Measurements from ENCODE around the gene ADCYAP1R1.

The ADCYAP1R1 gene

GRCh38 chr7:31020652-31021051, 31.5 kb upstream of the ADCYAP1R1 start:
- no peak for TF ChIP-seq CTCF (IDR thresholded peaks at IDR 0.05)
- no peak overlapping the region for H3K4me3 ChIP-seq
- H3K9me3 ChIP-seq, result no peaks in the 10 kb centered on the region
- peaks cover 0 to 5% of the 10 kb centered on the region in 2 donors for H3K27me3 ChIP-seq
- intact Hi-C loops (cut with DNase I; ENCODE audit: low total_unique reads), result no loop called here
- DNase-seq, result no peak
- no peaks in the 10 kb centered on the region for H3K36me3 ChIP-seq
- H3K27ac ChIP-seq, result no peak overlapping the region
- no peaks in the 10 kb centered on the region for H3K4me1 ChIP-seq

GRCh38 chr7:31022117-31022516, 30.0 kb upstream of the ADCYAP1R1 start:
- H3K4me3 ChIP-seq, result no peak overlapping the region
- H3K9me3 ChIP-seq, result no peaks in the 10 kb centered on the region
- intact Hi-C loops (cut with DNase I; ENCODE audit: low total_unique reads), result no loop called here
- no peak overlapping the region for H3K27ac ChIP-seq
- no peak for DNase-seq
- peaks cover 0 to 2% of the 10 kb centered on the region in 2 donors for H3K27me3 ChIP-seq
- H3K36me3 ChIP-seq, result no peaks in the 10 kb centered on the region
- no peak for TF ChIP-seq CTCF (IDR thresholded peaks at IDR 0.05)
- no peaks in the 10 kb centered on the region for H3K4me1 ChIP-seq

- intact Hi-C loops (cut with DNase I; ENCODE audit: low total_unique reads), result no loop called here
- H3K4me3 ChIP-seq, result no peak overlapping the region
- H3K9me3 ChIP-seq, result no peaks in the 10 kb centered on the region
- no peak overlapping the region for H3K27ac ChIP-seq
- peaks cover 0 to 4% of the 10 kb centered on the region in 2 donors for H3K27me3 ChIP-seq
- no peaks in the 10 kb centered on the region for H3K4me1 ChIP-seq
- DNase-seq, result no peak
- no peaks in the 10 kb centered on the region for H3K36me3 ChIP-seq
- no peak for TF ChIP-seq CTCF (IDR thresholded peaks at IDR 0.05)
These were observed 29.4 kb upstream of the ADCYAP1R1 start for GRCh38 chr7:31022726-31023125.

GRCh38 chr7:31023877-31024276, 28.2 kb upstream of the ADCYAP1R1 start:
- no peak for DNase-seq
- no peaks in the 10 kb centered on the region for H3K36me3 ChIP-seq
- no peak for TF ChIP-seq CTCF (IDR thresholded peaks at IDR 0.05)
- intact Hi-C loops (cut with DNase I; ENCODE audit: low total_unique reads), result no loop called here
- peaks cover 0 to 16% of the 10 kb centered on the region in 2 donors for H3K27me3 ChIP-seq
- H3K9me3 ChIP-seq, result no peaks in the 10 kb centered on the region
- H3K27ac ChIP-seq, result no peak overlapping the region
- H3K4me3 ChIP-seq, result no peak overlapping the region
- H3K4me1 ChIP-seq, result no peaks in the 10 kb centered on the region

GRCh38 chr7:31027161-31027965, 24.7 kb upstream of the ADCYAP1R1 start:
- DNase-seq, result no peak
- TF ChIP-seq CTCF (IDR thresholded peaks at IDR 0.05), result no peak
- no peak overlapping the region for H3K27ac ChIP-seq
- H3K4me1 ChIP-seq, result no peaks in the 10 kb centered on the region
- no peak overlapping the region for H3K4me3 ChIP-seq
- intact Hi-C loops (cut with DNase I; ENCODE audit: low total_unique reads), result no loop called here
- no peaks in the 10 kb centered on the region for H3K9me3 ChIP-seq
- H3K27me3 ChIP-seq, result peaks cover 0 to 17% of the 10 kb centered on the region in 2 donors
- no peaks in the 10 kb centered on the region for H3K36me3 ChIP-seq

Measured in tibial artery (tissue), 4 donors.